NOMO-1 treated with DMSO at 0.1 percent for 48 hours (cell line): Measurements from ENCODE around the gene CCDC43.
A peak's percentile ranks its signal among the peaks of the same experiment; 100 is the strongest.
"Not testable (repeated sequence)": the region's sequence is repeated elsewhere in the genome, so short reads cannot be mapped to it uniquely, and the experiment has no call there.

ENCODE experiments used
- DNase-seq: peaks from one replicate; lab custom pipeline; 2025; ENCODE audit not compliant: unreplicated experiment; lab: John Stamatoyannopoulos, UW

CCDC43 gene, protein sequence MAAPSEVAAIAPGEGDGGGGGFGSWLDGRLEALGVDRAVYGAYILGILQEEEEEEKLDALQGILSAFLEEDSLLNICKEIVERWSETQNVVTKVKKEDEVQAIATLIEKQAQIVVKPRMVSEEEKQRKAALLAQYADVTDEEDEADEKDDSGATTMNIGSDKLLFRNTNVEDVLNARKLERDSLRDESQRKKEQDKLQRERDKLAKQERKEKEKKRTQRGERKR

DNA sequence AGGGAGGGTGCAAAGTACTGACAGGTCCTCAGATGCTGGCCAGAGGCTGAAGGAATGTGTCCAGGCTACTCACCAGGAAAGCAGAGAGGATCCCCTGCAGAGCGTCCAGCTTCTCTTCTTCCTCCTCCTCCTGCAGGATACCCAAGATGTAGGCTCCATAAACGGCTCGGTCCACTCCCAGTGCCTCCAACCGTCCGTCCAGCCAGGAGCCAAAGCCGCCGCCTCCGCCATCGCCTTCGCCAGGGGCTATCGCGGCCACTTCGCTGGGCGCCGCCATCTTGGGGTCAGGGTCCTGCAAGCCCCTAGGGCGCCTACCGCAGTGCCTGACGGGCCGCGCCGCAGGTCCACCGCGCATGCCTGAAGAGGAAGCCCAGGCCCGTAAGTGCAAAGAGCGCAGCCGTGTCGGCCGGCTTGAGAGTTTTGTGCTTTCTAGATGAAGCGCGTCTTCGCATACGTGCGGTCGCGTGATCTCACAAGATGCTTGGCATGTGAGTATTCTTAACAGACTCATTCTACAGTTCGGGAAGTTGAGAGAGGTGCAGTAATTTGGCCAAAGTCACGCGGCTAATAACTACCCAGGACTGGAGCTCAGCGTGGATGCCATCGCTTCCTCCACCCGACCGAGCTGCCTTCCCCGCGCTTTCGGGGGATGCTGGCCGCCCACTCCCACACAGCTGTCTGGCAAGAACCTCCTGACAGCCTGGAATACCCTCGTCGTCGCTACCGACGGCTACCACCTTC, at the start of gene CCDC43:
Gene CCDC43, minus strand, starts transcription at position 300 of the 741 bp plus-strand sequence. Its CDS starts 23 bp downstream, at position 277.
- DNase-seq, result peak; percentile 89

DNA sequence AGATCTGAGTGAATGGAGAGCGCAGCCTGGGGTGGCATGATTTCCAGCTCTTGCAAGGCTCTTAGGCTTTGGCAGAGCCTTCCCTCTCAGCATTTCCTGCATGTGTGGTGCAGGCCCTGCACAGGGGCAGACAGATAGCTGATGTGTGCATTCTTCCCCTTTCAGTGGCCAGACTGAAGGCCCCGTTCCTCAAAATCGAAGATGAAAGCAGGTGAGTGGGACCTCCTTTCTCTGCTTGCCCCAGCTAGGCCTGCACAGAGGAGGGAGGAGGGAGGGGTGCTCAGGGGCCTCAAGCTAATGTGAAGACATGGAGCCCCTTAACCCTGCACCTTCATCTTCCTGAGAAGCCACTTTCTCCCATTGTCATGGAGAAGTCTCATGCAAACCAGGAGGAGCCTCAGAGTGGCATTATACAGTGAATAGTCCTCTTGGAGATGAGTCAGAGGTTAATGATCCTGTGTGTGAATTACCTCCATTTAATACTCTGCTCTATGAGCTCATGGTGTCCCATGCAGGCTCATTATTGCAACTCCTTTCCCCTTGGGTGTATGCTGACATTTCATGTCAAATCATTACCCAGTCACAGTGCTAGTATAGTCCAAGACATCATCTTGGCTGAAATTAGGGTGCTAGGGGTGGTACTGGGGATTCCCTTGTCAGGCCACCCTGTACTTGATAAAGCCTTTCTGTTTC, 48.8 kb upstream of the CCDC43 start:
- no peak for DNase-seq

DNA sequence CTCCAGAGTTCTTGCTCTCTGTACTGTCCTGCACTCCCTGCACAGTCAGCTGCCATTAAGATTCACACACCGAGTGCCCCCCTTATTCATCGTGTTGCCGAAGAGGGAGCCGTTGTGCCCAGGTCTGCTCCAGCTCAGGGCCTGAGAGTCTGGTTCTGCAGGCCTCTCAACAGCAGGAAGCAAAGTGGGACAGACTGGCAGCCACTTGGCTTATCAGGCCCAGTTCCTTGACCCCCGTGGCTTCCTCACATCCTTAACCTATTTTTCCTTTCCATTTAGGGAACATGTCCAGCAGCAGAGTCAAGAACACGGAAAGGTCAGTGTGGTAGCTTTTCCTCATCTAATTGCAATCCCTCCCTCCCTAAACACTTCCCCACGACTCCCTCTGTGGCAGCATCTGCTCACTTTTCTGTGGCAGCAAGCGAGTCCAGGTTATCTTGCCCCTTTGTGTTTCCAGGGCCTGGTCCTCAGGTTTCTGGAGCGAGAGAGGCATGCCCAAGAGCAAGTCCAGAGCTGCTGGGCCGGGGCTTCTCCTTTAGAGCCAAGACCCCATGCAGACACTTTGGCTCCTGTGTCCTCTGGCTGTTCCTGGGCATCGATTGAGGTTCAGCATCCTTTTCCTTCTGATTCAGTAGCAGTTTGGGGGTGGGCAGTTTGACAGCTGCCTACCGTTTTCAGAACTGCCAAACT, 47.1 kb upstream of the CCDC43 start:
- DNase-seq, result no peak

DNA sequence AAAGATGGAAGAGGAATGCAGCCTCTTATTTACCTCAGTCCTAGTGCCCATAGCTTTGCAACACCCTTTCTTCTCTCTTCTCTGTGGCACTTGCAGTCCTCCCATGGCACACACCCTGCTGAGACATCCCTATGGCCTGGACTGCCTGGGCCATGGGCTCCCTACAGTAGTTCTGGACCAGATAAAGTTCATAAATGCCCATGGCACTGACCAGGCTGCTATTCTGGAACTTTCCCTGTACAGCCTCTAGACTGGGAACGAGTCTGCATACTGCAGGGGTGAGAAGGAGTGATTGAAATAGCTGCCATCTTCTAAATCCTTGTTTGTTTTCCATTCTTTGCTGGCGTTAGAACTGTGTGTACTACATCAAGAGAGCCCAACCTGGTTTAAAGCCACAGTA, 44.7 kb upstream of the CCDC43 start:
- no peak for DNase-seq

DNA sequence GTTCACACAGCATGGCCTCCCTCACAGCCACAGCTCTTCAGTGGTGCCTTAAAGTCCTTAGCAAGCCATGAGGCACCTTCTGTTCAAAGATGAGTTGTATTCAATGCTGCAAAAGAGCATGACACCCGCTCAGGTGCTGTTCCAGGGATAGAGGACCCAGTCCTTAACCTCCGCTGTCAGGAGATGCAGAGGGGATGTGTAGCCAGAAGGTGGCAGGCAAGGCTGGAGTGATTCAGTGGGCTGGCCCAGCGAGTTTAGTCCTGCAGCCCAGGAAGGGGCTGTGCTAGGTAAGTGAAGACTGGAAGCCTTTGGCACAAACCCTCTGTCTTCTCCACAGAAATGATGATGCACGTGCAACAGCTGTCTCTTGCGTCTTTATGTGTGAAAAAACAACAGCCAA, 44.2 kb upstream of the CCDC43 start:
- no peak for DNase-seq

DNA sequence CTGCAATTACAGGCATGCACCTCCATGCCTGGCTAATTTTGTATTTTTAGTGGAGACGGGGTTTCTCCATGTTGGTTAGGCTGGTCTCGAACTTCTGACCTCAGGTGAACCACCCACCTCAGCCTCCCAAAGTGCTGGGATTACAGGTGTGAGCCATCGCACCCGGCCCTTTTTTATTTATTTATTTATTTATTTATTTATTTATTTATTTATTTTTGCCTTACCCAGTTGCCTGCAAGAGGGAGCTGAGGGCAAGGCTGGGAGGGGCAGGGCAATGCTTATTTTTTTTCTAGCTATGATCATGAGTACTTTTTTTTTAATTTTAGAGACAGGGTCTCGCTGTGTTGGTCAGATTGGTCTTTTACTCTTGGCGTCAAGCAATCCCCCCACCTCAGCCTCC, 36.5 kb upstream of the CCDC43 start:
- DNase-seq, result not testable (repeated sequence)

DNA sequence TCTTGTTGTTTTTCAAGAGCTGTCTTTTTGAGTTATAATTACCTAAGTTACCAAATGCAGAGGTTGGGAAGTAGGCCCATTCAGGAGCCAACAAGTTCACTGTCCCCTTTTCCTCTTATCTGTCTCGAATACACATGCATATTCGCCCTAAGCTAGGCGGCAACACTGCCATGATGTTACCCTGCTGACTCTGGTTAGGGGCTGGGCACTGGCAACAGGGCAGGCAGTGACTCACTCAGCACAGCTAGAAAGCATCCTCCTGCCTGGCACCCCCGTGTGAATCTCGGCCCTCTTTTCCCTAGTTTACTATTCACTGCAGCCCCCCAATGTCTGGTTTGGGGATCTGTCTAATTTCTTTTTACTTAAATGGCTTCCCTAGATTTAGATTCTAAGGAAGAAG, 32.7 kb upstream of the CCDC43 start:
- DNase-seq, result no peak

DNA sequence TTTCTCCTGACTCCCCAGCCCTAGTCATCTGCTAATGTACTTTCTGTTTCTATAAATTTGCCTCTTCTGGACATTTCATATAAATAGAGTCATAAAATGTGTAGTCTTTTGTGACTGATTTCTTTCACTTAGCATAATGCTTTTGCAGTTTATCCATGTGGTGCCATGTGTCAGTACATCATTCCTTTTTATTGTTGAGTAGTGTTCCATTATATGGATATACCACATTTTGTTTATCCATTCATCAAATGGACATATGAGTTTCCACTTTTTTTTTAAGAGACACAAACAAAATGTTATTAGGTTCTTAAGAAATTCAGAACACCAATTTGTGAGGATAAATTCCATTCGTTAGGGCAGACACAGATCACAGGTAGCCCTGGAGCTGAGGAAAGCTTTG, 29.9 kb upstream of the CCDC43 start:
- no peak for DNase-seq

DNA sequence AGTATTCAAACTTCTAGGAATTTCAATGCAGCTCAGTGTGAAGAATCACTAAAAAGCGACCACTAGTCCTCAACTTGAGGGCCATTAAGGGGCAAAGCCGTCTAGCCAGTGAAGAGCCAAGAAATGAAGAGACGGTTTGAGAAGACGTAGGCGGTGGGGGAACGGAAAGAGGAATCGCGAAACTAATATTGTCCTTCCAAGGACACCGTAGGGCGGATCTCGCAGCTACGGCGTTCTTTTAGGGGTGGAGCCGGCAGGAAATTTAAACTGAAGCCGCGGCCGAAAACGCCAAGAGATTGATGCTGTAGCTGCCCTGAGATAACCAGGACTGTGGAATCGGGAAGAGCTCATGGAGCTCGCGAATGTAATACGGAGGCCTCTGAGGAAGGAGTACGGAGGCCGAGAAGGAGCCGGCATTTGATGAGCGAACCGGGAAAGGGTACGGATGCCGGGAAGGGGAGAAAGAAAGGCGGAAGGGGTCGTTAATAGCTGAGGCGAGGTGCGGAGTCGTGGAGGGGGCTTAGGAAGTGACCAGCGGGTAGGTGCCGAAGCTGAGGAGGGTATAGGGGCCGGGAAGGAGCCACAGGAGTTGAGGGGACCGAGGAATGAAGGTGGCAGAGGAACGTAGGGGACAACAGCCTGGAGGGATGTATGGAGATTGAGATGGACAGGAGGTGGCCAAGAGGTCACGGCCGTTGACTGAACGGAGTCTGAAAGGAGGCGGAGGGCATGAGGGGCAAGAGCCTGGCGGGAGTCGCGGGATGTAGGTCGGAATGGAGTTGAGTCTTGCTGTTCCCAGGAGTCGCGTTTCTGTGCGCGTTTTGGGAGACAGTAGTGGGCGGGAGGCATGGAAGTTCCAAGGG, 19.1 kb upstream of the CCDC43 start, which contains the start of gene DBF4B:
Gene DBF4B, plus strand, starts transcription at position 265 of the 863 bp plus-strand sequence. Its CDS starts 156 bp downstream, at position 421.
- DNase-seq, result peak; percentile 84

DNA sequence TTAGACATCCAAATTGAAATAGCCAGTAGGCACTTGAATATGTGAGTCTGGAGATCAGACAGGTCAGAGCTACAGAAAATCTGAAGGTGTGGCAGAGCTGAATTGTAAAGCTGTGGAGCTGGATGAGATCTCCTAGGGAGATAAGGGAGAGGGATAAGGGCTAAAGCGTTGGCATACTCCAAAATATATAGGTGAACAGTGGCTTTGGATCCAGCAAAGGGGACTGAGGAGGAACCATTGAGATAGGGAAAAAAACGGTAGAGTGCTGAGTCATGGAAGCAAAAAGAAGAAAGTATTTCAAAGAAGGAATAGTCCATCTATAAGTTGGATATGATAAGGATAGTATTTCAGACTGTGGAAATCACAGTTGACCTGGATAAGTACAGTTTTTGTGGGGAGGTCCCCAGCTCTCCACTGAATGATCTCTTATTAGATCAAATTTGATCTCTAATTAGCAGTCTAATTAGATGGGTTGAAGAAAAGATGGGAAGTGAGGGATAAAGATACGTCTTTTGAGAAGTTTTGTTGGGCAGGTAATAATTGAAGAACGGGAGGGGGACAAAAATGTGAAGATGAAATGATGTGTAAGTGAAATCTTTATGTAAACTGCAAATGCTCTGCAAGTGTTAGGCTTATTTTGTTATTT, 18.3 kb upstream of the CCDC43 start:
- DNase-seq, result peak; percentile 3

DNA sequence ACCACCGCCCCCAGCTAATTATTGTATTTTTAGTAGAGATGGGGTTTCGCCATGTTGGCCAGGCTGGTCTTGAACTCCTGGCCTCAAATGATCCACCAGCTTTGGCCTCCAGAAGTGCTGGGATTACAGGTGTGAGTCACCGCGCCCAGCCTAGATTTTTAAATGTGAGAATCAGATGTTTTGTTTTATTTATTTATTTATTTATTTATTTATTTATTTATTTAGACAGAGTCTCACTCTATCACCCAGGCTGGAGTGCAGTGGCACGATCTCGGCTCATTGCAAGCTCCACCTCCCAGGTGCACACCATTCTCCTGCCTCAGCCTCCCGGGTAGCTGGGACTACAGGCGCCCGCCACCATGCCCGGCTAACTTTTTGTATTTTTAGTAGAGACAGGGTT, 10.7 kb upstream of the CCDC43 start:
- not testable (repeated sequence) for DNase-seq

DNA sequence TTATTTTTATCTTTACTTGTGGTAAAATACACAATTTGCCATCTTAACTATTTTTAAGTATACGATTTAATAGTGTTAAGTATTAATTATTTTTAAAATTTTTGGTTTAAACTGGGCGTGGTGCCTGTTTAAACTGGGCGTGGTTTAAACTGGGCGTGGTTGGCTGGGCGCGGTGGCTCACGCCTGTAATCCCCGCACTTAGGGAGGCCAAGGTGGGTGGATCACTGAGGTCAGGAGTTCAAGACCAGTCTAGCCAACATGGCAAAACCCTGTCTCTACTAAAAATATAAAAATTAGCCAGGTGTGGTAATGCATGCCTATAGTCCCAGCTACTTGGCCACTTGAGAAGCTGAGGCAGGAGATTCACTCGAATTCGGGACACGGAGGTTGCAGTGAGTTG, 4.0 kb upstream of the CCDC43 start:
- DNase-seq, result no peak

DNA sequence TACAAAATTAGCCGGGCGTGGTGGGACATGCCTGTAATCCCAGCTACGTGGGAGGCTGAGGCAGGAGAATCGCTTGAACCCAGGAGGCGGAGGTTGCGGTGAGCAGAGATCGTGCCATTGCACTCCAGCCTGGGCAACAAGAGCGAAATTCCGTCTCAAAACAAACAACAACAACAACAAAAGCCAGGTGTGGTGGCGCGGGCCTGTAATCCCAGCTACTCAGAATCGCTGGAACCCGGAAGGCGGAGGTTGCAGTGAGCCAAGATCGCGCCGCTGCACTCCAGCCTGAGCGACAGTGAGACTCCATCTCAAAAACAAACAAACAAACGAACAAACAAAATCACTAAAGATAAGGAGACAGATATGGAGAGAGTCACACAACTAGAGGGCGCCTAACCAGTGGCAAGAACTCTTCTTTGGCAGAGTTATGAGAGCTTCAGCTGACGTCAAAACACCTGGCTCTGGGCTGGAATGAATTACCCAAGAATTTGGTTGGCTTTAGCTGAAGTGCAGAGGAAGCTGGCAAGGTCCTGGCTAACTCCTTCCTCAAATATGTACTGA, 1.2 kb upstream of the CCDC43 start:
- peak; percentile 59 for DNase-seq

DNA sequence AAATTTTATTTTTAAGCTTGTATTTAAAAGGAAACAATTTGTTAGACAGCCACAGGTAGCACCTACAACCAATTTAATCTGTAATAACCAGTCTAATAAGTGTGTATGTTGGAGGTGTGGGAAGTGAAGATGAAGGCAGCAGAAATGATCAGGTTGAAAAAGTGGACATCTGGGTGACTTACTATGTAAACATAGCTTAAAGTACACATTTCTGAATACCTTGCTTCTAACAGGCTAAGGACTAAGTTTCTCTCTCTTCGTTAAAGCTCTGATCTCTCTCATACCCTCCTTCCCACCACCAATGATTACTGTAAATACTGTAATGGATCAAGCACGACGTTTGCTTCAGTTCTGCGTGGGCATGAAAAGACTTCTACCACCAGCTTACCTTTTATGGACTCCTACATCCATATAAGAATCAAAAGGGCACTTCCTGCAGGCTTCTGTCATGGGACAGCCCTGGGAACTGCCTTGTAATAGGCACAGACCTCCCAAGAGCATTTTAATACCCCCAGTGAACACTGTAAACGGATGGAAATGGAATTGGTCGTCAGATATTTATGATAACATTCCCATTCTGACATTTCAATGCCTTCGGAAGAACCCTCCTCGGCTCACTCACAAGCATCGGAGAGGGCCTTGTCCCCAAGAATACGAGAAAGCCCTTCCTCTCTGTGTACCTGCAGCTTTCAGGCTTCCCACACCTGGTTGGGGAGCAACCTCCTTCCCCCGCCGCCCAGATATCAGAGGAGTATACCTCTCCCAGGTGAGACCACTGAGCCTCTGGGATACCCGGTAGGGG, 700 bp downstream of the CCDC43 start:
- DNase-seq, result no peak

DNA sequence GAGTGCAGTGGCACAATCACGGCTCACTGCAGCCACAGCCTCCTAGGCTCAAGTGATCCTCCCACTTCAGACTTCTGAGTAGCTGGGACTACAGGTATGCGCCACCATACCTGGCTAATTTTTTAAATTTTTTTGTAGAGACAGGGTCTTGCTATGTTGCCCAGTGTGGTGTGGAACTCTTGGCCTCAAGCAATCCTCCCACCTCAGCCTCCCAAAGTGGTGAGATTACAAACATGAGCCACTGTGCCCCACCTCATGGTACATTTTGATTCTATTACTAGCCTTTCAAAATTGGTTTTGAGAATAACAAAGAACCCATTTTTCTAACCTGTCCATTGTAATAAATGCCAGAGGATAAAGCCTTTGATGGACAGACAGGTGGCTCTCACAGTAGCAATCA, 1.4 kb downstream of the CCDC43 start:
- DNase-seq, result no peak

DNA sequence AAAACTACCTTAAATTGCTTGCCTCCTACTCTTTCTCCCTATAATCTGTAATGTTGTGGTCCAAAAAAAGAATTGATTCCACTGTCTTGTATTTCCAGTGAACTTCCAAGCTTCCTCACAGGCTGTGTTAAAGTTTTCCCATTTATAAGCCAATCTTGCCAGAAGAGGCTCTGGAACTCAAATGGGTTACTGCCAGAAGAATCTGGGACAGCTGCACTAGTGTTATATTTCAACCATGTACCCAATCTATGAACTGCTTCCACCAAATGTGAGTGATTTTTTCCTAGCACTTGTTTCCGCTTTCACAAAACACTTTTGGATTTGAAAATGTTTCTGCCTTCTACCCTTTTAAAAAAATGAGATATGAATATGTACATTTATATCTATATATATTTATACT, 1.8 kb downstream of the CCDC43 start:
- DNase-seq, result no peak

DNA sequence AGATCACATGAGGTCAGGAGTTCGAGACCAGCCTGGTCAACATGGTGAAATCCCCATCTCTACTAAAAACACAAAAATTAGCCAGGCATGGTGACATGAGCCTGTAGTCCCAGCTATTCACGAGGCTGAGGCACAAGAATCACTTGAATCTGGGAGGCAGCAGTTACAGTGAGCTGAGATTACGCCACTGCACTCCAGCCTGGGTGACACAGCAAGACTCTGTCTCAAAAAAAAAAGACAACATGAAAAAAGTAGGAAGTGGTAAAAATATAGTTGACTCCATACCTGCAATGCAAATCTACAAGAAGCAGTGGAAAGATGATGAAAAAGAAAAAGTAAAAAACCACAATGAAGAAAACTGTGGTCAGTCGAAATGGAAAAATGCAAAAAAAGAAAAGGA, 6.3 kb downstream of the CCDC43 start:
- DNase-seq, result peak; percentile 80

DNA sequence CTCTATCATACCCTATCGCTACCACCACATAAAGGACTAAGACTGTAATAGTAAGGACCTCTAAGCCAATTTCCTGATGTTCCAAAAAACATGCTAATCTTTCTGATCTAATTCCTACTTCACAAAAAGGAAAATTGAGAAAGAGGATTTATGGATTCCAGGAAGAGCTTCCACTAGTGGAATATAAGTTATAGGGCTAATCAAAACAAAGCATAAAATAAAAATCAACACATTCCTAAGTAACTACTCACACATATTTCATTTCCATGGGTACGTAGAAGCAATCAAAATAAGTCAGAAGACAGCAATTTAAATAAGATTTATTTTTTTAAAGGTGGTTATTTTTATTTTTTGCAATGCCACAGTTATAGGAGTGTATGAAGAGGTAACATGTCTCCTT, 12.4 kb downstream of the CCDC43 start:
- no peak for DNase-seq

DNA sequence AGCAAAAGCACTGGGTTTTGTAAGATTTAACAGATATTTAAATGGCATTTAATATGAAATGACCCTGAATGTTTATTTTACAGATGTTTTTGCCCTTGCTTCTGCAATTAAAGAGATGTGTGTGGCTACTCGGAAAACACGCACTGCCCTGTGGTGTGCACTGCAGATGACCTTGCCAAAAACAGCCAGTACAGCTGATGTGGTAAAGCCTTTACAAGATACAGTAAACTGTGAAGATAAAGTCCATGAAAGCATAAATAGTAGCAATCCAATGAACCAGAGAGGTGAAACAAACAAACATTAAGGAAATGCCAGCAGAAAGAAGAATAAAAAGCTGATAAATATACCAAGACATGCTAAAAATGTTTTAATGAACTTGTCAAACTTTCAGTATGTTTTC, 15.7 kb downstream of the CCDC43 start:
- DNase-seq, result no peak
